Measurements from ENCODE around the gene AHNAK2. TPM values are rescaled to one million over a fixed set of nuclear protein-coding genes. Genes with fewer than 3 reads are reported as not detected.
A peak's percentile ranks its signal among the peaks of the same experiment; 100 is the strongest.

The AHNAK2 gene
- total RNA-seq, 1 donor from 2014 or later, result 2.0 TPM

DNA sequence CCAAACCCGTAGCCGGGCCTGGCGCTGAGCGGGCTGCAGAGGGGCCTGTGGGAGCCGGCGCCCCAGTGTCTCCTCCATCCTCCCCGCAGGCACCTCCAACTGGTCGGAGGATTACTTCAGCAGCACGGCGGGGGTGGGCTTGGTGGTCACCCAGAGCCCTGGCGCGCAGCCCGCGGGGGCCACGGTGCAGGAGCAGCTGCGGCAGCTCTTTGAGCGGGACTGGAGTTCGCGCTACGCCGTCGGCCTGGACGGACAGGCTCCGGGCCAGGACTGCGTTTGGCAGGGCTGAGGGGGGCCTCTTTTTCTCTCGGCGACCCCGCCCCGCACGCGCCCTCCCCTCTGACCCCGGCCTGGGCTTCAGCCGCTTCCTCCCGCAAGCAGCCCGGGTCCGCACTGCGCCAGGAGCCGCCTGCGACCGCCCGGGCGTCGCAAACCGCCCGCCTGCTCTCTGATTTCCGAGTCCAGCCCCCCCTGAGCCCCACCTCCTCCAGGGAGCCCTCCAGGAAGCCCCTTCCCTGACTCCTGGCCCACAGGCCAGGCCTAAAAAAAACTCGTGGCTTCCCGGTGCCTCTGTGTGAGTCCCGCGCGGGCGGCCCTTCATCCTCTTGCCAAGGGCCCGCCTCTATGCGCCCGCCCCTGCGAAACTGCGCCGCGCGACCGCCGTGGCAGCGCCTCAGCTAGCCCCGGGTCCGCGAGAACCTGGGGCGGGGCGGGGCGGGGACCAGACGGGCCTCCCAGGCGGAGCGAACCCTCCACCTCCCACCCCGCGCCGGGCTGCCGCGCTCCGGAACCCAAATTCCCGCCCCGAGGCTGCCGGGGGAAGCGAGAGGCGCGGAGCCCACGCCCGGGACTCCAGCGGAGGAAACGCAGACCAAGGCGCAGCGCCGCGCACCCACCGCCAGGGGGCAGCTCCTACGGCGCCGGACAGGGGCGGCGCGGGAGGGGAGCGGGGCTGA is 45.2 kb downstream of the AHNAK2 start:
- Mint-ChIP-seq H3K4me1 (ENCODE audit: unreplicated experiment) (no peaks in the 10 kb centered on the region), H3K9me3 (no peaks in the 10 kb centered on the region), H3K27ac (no peak overlapping the region), H3K27me3 (peaks cover 54% of the 10 kb centered on the region), H3K4me3 (peak overlapping the region; percentile 70), H3K36me3 (no peaks in the 10 kb centered on the region)
- DNase-seq (ENCODE audit: extremely low spot score, unreplicated experiment), result peak; percentile 92
- TF ChIP-seq, protein P1, sequence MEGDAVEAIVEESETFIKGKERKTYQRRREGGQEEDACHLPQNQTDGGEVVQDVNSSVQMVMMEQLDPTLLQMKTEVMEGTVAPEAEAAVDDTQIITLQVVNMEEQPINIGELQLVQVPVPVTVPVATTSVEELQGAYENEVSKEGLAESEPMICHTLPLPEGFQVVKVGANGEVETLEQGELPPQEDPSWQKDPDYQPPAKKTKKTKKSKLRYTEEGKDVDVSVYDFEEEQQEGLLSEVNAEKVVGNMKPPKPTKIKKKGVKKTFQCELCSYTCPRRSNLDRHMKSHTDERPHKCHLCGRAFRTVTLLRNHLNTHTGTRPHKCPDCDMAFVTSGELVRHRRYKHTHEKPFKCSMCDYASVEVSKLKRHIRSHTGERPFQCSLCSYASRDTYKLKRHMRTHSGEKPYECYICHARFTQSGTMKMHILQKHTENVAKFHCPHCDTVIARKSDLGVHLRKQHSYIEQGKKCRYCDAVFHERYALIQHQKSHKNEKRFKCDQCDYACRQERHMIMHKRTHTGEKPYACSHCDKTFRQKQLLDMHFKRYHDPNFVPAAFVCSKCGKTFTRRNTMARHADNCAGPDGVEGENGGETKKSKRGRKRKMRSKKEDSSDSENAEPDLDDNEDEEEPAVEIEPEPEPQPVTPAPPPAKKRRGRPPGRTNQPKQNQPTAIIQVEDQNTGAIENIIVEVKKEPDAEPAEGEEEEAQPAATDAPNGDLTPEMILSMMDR (conservative IDR thresholded peaks at IDR 0.05), result peak; percentile 81

DNA sequence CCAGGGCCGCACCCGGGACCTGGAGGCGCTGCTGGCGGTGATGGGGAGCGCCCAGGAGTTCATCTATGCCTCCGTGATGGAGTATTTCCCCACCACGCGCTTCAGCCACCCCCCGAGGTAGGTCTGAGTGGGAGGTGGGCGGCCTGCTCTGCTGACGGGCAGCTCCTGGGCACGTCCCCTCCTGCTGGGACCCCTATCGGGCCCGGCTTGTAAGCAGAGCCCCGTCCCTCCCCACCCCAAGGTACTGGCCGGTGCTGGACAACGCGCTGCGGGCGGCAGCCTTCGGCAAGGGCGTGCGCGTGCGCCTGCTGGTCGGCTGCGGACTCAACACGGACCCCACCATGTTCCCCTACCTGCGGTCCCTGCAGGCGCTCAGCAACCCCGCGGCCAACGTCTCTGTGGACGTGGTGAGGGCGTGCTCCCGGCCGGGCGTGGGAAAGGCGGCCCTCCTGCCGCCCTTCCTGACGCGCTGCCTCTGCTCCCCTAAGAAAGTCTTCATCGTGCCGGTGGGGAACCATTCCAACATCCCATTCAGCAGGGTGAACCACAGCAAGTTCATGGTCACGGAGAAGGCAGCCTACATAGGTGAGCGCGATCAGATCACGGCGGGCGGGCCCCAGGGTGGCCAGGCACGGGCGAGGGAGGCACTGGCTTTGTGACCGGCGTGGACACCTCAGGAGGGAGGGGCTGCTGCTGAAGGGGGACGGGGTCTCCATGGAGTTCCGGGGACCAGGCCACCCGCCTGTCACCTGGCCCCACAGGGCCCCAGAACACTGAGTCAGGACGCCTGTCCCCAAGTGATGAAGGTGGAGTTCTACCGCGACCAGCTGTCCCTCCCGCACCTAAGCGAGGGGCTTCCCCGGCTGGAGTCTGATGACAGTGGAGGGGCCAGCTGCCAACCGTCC is 46.2 kb downstream of the AHNAK2 start:
- H3K4me1 Mint-ChIP-seq (ENCODE audit: unreplicated experiment), result no peaks in the 10 kb centered on the region
- H3K9me3 Mint-ChIP-seq, result no peaks in the 10 kb centered on the region
- TF ChIP-seq, protein P1 (conservative IDR thresholded peaks at IDR 0.05), result no peak
- H3K4me3 Mint-ChIP-seq, result peak overlapping the region; percentile 76
- no peak for DNase-seq (ENCODE audit: extremely low spot score, unreplicated experiment)
- H3K27ac Mint-ChIP-seq, result no peak overlapping the region
- no peaks in the 10 kb centered on the region for H3K36me3 Mint-ChIP-seq
- H3K27me3 Mint-ChIP-seq, result peaks cover 45% of the 10 kb centered on the region

DNA sequence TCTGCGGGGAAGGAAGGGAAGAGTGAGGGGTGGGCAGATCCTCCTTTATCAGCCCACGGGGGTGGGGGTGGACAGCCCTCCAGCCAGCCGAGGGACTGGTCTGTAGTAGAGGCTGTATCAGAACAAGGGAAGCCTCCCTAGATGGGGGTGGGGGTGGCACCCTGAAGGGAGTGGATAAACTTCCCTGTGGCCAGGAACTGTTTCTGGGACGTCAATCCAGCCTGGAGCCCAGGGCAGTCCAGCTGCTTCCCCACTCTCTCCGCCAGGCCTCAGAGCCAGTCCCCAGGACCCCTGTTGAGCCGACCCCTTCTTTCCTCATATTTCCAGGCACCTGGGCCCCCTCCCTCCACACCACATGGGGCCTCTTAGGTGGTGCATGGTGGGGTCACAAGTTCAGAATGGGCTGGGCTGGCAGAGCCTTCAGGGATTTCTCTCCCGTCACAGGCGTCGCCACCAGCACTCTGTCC is 46.8 kb downstream of the AHNAK2 start:
- peaks cover 41% of the 10 kb centered on the region for H3K27me3 Mint-ChIP-seq

DNA sequence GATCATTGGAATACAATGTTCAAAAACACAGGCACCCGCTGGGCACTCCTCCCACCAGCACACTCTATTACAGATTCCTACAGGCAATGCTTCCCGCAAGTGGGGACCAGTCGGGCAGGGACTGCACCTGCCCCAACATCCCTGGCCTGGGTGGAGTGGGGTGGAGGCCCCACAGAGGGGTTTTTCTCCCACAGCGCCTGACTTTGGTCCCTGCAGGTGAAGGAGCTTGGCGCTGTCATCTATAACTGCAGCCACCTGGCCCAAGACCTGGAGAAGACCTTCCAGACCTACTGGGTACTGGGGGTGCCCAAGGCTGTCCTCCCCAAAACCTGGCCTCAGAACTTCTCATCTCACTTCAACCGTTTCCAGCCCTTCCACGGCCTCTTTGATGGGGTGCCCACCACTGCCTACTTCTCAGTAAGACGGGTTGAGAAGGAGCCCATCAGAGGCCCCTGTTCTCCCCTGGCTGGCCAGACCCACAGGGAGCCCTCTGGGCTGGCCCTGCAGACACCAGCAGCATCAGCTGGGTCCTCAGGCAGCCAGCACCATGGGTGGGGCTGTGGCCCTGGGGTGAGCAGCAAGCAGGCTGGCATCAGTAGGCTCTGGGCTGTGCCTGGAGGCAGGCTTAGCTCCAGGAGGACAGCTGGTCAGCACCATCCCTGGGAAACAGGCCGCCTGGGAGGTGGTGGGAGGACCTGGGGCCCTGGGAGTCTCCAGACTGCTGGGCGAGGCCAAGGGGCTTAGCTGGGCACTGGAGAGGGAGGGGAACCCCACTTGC is 47.5 kb downstream of the AHNAK2 start:
- no peak overlapping the region for H3K4me3 Mint-ChIP-seq
- peak; percentile 69 for DNase-seq (ENCODE audit: extremely low spot score, unreplicated experiment)
- no peaks in the 10 kb centered on the region for H3K36me3 Mint-ChIP-seq
- no peaks in the 10 kb centered on the region for H3K9me3 Mint-ChIP-seq
- no peak overlapping the region for H3K27ac Mint-ChIP-seq
- no peaks in the 10 kb centered on the region for H3K4me1 Mint-ChIP-seq (ENCODE audit: unreplicated experiment)
- peaks cover 35% of the 10 kb centered on the region for H3K27me3 Mint-ChIP-seq
- TF ChIP-seq, protein P1 (conservative IDR thresholded peaks at IDR 0.05), result no peak

More for the DNA sequence above, 46.8 kb downstream of the AHNAK2 start:
- TF ChIP-seq, protein P1 (conservative IDR thresholded peaks at IDR 0.05), result no peak
- Mint-ChIP-seq H3K4me3 (no peak overlapping the region), H3K36me3 (no peaks in the 10 kb centered on the region), H3K9me3 (no peaks in the 10 kb centered on the region), H3K27ac (no peak overlapping the region), H3K4me1 (ENCODE audit: unreplicated experiment) (no peaks in the 10 kb centered on the region)
- DNase-seq (ENCODE audit: extremely low spot score, unreplicated experiment), result no peak
